ENCODE measurements around the gene RABAC1. TPM values are rescaled to one million over a fixed set of nuclear protein-coding genes. Genes with fewer than 3 reads are reported as not detected.

RABAC1 gene
- polyA plus RNA-seq, 1 donor (not counting 4 experiments of a cell fraction or from before 2014, with no cell fraction given) = 107 TPM

- Histone ChIP-seq H3K9me3 (ENCODE audit: control insufficient read depth, low read depth, low read length) (no peaks in the 10 kb centered on the region), H3K9ac (ENCODE audit: control insufficient read depth, extremely low read depth, insufficient read depth, low read length) (no peak overlapping the region), H3K9me1 (ENCODE audit: control insufficient read depth, extremely low read depth, insufficient read depth, low read length) (no peaks in the 10 kb centered on the region), H3K27me3 (ENCODE audit: control insufficient read depth, extremely low read depth, insufficient read depth, low read length) (no peaks in the 10 kb centered on the region), H3K36me3 (ENCODE audit: control insufficient read depth in 2 of 2, extremely low read depth in 1 of 2, insufficient read depth in 2 of 2, low read length in 2 of 2) (no peaks in the 10 kb centered on the region), H2AFZ (ENCODE audit: control insufficient read depth, low read length) (no peak overlapping the region), H3K27ac (ENCODE audit: control insufficient read depth, insufficient read depth, low read length) (no peak overlapping the region), H3K4me3 (ENCODE audit: control insufficient read depth in 2 of 3, extremely low read depth in 1 of 3, insufficient read depth in 2 of 3, low read depth in 1 of 3, low read length in 3 of 3) (no peak overlapping the region), H4K20me1 (ENCODE audit: control insufficient read depth, extremely low read depth, insufficient read depth, low read length) (no peaks in the 10 kb centered on the region), H3K4me2 (ENCODE audit: control insufficient read depth, extremely low read depth, insufficient read depth, low read depth, low read length) (no peak overlapping the region), H3K4me1 (ENCODE audit: control insufficient read depth, extremely low read depth, insufficient read depth, low read length) (no peaks in the 10 kb centered on the region), H3K79me2 (ENCODE audit: control insufficient read depth, insufficient read depth, low read length) (no peaks in the 10 kb centered on the region)
- dilution Hi-C loops (cut with MboI; ENCODE audit: extremely low pct_ligation_motif_present, low sequenced_read_pairs) = no loop called here
- no peak for DNase-seq (ENCODE audit: low read depth, low spot score)
- no peak for FAIRE-seq
- no peak for TF ChIP-seq EZH2 (IDR thresholded peaks at IDR 0.05; ENCODE audit: low read length)
- no peak for TF ChIP-seq CTCF (optimal IDR thresholded peaks at IDR 0.05 in 1 of 3, IDR thresholded peaks at IDR 0.05 in 1 of 3, conservative IDR thresholded peaks at IDR 0.05 in 1 of 3; ENCODE audit: extremely low read depth in 1 of 3, insufficient read depth in 2 of 3, low read length in 3 of 3)
These were observed 6.0 kb upstream of the RABAC1 start for GRCh38 chr19:41965106-41965505.

DNA sequence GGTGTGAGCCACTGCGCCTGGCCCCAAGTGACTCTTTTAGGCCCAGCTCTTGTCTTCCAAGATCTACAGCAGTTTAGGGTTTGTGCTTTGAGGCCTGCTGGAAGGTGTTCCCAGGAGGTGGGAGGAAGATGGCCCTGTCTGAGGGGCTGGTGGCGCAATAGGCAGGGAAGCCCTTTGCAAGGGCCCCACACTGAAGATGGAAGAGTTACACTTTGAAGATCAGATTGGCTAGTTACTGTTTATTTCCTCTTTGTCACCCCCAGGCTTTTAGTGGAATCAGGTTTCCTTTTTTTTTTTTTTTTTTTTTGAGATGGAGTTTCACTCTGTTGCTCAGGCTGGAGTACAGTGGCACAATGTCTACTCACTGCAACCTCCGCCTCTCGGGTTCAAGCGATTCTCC is 1.9 kb upstream of the RABAC1 start:
- H4K20me1 ChIP-seq (ENCODE audit: control insufficient read depth, extremely low read depth, insufficient read depth, low read length) = peaks cover 7% of the 10 kb centered on the region
- H3K4me3 ChIP-seq (ENCODE audit: control insufficient read depth in 2 of 3, extremely low read depth in 1 of 3, insufficient read depth in 2 of 3, low read depth in 1 of 3, low read length in 3 of 3) = no peak overlapping the region
- no peak for TF ChIP-seq EZH2 (IDR thresholded peaks at IDR 0.05; ENCODE audit: low read length)
- TF ChIP-seq CTCF (optimal IDR thresholded peaks at IDR 0.05 in 1 of 3, IDR thresholded peaks at IDR 0.05 in 1 of 3, conservative IDR thresholded peaks at IDR 0.05 in 1 of 3; ENCODE audit: extremely low read depth in 1 of 3, insufficient read depth in 2 of 3, low read length in 3 of 3) = no peak
- H3K4me2 ChIP-seq (ENCODE audit: control insufficient read depth, extremely low read depth, insufficient read depth, low read depth, low read length) = no peak overlapping the region
- no peaks in the 10 kb centered on the region for H3K9me3 ChIP-seq (ENCODE audit: control insufficient read depth, low read depth, low read length)
- no peaks in the 10 kb centered on the region for H3K9me1 ChIP-seq (ENCODE audit: control insufficient read depth, extremely low read depth, insufficient read depth, low read length)
- H2AFZ ChIP-seq (ENCODE audit: control insufficient read depth, low read length) = no peak overlapping the region
- no peaks in the 10 kb centered on the region for H3K27me3 ChIP-seq (ENCODE audit: control insufficient read depth, extremely low read depth, insufficient read depth, low read length)
- FAIRE-seq (no peak), DNase-seq (ENCODE audit: low read depth, low spot score) (no peak)
- dilution Hi-C loops (cut with MboI; ENCODE audit: extremely low pct_ligation_motif_present, low sequenced_read_pairs) = no loop called here
- H3K79me2 ChIP-seq (ENCODE audit: control insufficient read depth, insufficient read depth, low read length) = no peaks in the 10 kb centered on the region
- peaks cover 14% of the 10 kb centered on the region for H3K4me1 ChIP-seq (ENCODE audit: control insufficient read depth, extremely low read depth, insufficient read depth, low read length)
- H3K9ac ChIP-seq (ENCODE audit: control insufficient read depth, extremely low read depth, insufficient read depth, low read length) = no peak overlapping the region
- no peak overlapping the region for H3K27ac ChIP-seq (ENCODE audit: control insufficient read depth, insufficient read depth, low read length)
- H3K36me3 ChIP-seq (ENCODE audit: control insufficient read depth in 2 of 2, extremely low read depth in 1 of 2, insufficient read depth in 2 of 2, low read length in 2 of 2) = peaks cover 0 to 7% of the 10 kb centered on the region in 2 experiments

Data from keratinocyte (primary cell).